Fibroblast of peridontal ligament (primary cell): ENCODE results near the gene IGFL1.
"Not testable (repeated sequence)": the region's sequence is repeated elsewhere in the genome, so short reads cannot be mapped to it uniquely, and the experiment has no call there.

Source experiments
- DNase-seq: peaks from one replicate; pipeline ENCODE4 v3.0.0-alpha.2; 2010; ENCODE audit errors: extremely low read depth

The IGFL1 gene

DNA sequence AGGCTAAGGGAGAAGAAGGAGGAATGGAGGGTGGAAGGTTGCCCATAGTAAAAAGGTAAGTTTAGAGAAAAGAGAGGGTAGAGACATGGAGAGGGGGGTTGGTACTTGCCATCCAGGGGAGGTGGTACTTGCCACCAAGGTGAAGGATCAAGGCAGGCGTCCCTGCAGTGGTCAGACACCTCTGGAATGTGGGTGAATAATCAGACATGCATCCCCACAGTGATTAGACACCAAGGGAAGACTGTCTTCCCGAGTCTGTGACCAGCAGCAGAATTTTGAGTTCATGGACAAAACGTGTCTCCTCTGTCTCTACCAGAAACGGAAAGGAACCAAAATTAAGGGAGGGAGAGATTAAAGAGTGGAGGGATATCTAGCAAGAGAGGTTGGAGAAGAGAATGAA is 27.1 kb upstream of the IGFL1 start:
- DNase-seq = no peak

- DNase-seq = no peak
These were observed 26.4 kb upstream of the IGFL1 start for GRCh38 chr19:46202872-46203860.

DNA sequence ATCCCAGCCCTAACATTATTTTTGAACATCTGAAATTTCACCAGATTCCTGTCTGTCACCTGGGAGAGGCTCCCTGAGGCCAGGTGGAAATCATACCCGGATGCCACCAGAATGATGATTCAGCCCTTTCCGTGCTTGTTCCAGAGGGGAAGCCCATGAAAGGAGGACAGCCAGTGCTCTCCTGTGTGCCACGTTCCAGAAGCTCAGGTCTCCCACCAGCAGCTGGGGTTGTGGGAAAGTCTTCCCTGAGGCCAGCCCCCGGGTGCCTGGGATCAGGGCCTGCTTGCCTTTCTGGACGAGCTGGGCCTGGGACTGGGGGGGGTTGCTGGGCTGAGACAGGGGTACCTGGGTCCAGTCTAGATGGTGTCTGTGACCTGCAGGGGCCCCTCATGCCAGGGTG is 25.5 kb upstream of the IGFL1 start:
- no peak for DNase-seq

GRCh38 chr19:46205183-46205984 is 24.2 kb upstream of the IGFL1 start:
- DNase-seq = no peak

DNA sequence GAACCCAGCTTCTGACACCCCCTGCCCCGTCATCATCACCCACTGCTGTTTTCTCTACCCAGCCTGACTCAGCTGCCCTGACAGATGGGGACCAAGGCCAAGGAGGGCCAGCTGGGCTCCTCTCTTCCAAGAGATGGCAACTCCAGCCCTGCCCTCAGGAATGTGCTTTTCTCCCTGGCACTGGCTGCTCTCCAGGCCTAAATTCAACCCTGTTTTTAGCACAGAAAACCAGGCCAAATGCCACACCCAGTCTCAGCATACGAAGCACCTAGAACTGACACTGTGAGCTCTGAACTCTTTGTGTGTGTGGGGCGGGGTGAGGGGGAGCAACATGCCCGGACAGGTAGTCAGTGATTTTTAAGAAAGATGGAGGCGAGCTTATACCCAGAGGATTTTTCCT is 23.4 kb upstream of the IGFL1 start:
- no peak for DNase-seq

GRCh38 chr19:46206682-46207081 is 22.9 kb upstream of the IGFL1 start:
- DNase-seq = no peak

- not testable (repeated sequence) for DNase-seq
These were observed 21.7 kb upstream of the IGFL1 start for GRCh38 chr19:46207858-46208257.

- DNase-seq = no peak
These were observed 20.5 kb upstream of the IGFL1 start for GRCh38 chr19:46209051-46209450.

- no peak for DNase-seq
These were observed 20.1 kb upstream of the IGFL1 start for GRCh38 chr19:46209472-46209871.

- DNase-seq = no peak
These were observed 18.9 kb upstream of the IGFL1 start for GRCh38 chr19:46210669-46211068.

DNA sequence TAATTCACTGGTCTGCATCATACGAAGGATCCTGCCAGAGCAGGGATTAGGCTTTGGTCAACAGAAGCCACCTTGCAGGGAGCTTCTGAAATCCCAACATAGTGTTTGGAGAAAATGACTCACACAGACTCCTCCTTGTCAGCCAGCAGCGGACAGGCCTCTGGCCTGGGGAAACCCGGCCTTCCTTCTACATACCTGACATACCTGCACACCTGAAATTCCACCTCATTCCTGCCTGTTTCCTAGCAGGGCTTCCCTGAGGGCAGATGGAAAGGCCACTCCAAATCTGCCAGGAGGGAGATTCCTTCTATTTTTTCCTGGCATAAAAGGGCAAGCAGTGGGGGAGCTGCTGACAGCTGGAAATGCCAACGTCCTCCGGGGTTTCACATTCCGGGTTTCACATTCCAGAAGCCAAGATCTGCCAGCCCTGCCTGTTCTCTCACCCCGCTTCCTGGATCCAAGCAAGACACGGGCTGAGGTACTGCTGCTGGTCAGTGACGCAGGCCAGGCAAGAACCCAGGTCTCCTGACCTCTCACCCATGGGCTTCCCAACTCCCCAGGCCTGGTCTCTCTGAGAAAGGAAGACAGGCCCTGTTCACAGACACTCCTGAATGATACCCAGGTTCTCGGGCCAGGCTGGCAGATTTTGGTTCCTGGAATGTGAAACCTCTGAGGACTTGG is 18.2 kb upstream of the IGFL1 start:
- DNase-seq = no peak

GRCh38 chr19:46212592-46212991 is 16.9 kb upstream of the IGFL1 start:
- not testable (repeated sequence) for DNase-seq

DNA sequence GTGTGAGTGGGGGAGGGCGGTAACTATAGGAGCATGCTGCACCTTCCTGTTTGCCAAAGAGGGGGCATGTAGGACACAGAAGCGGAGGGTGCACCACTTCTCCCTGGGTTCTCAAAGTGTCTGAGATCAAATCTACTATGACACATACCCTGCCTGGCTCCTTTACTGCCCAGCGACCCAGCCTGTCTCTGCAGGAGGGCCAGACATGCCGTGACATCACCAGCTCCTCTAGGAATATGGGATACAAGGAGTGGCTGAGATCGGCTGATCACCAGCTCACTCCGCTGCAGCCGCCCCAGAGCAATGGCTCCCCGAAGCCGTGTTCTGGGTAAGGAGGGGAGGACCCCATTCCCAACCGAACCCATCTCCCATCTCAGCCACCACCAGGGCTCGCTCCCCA is 16.4 kb upstream of the IGFL1 start:
- no peak for DNase-seq

DNA sequence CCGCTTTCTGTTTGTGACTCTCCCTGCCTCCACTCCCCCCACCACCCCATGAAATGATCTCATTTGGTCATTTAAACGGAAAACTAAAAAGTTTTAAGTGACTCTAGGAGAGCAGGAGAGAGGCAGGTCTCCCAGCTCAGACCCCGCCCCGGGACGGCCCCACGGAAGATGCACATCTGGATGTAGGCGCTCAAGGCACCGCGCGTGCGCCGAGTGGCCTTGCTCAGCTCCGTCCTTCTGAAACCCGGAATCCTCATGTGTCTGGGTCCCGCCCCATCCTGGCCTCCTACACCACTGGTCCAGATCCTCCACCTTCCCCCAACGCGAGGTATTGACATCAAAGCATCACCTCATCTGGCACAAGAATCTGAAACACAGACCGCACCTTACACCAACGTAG is 15.7 kb upstream of the IGFL1 start:
- no peak for DNase-seq

GRCh38 chr19:46216612-46217011 is 12.9 kb upstream of the IGFL1 start:
- DNase-seq = no peak

DNA sequence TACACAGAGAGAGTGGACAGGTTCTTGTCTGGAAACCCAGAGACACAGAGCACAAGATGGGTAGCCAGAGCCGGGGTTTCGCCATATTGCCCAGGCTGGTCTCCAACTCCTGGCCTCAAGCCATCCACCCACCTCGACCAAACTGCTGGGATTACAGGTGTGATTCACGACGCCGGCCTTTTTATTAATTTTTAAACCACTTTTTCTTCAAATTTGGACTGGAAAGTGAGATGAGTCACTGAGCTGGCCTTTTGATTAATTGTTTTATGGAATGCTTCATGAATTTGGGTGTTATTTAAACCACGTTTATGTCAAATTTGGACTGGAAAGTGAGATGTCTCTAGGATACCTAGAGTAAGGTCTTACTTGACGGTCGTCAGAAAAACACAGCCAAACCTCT is 12.1 kb upstream of the IGFL1 start:
- no peak for DNase-seq

DNA sequence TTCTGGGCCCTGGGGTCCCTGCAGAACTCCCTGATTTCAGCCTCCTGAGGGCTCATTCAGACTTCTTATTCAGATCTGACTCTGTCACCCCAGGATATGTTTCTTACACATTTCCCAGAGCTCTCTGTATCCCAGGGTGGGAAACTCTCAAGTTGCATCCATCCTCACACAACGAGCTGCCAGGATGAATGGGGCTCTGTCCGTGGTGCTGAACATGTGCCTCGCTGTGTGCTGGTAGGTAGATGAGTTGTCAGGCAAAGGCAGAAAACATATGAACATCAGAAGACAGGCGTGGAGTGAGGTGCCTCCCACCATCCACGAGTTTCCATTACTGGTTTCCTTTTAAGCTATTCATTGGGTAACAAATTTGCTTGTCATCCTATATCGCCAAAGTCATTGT is 11.4 kb upstream of the IGFL1 start:
- DNase-seq = peak; percentile 16

DNA sequence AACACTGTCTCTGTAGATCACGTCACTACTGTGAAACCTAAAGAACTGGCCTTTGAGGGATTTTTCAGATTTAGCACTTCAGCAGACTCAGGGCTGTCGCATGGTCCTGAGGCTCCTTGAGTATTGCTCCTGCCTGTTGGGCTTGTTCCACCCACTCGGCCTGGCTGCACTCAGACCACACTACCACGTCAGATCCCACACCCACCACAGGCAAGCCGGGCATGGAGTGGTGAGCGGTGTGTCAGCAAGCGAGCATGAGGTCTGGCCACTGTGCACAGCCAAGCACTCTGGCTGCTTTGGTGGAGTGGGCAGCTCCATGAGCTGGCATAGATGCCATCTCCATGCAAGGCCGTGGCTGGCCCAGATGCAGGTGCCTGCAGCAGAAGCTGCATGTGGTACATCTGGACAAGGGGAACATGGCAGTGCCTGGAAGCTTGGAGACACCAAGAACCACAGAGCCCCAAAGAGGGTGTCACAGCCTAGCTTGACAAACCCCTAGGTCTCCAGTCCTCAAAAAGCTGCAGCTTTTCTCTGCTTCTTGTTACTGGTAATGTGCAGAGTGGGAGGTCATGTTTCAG is 9.4 kb upstream of the IGFL1 start:
- no peak for DNase-seq

GRCh38 chr19:46221152-46221551 is 8.4 kb upstream of the IGFL1 start:
- DNase-seq = no peak

GRCh38 chr19:46221981-46222610 is 7.4 kb upstream of the IGFL1 start:
- DNase-seq = peak; percentile 32

DNA sequence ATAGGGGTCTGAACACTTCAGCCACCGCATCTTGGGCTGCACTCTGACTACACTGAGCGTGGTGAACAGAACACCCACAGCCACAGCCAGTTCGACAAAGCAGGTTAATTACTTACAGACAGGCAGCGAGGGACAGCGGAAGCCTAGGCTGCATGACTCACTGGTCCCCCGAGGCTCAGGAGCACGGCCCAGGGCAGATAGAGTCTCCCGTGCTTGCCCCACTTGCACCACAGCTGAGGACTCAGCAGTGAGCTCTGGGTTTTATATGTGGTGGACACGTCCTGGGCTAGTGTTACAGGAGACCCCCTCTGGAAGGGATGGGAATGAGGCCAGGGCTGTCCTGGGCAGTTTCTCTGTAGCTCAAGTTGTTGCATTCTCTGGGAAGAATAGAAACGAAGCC is 5.8 kb upstream of the IGFL1 start:
- not testable (repeated sequence) for DNase-seq
